ENCODE measurements around the gene OPCML. TPM values are rescaled to one million over a fixed set of nuclear protein-coding genes. Genes with fewer than 3 reads are reported as not detected.

The OPCML gene
- total RNA-seq, 1 experiment from 2014 or later: not detected

DNA sequence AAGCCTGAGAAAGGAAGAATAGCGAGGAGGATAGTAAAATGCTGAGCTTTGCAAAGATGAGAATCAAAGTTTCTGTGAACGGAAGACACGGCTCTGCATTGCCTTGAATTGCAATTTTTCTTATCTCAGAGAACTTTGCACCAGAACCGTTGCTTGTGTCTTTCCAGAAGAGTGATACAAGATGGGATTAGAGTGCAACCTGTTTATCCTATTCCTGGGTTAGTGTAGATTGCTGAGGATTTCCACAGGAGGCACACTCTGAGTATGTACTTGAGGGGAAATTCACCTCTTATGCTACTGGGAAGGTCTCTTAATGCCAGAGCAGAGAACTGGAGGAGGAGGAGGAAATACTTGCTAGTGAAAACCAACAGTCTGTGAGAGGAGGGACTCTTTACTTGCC is 377.5 kb downstream of the OPCML start:
- no peaks in the 10 kb centered on the region for H3K79me2 ChIP-seq (ENCODE audit: low read length)
- ATAC-seq (no peak), DNase-seq (no peak)
- no peaks in the 10 kb centered on the region for H3K36me3 ChIP-seq (ENCODE audit: low read depth, low read length)
- H3K4me1 ChIP-seq (ENCODE audit: insufficient read depth, low read length): no peaks in the 10 kb centered on the region
- peaks cover 6% of the 10 kb centered on the region; the same call in 1 of the 2 replicates for H3K9me3 ChIP-seq (ENCODE audit: low read length)
- ChIA-PET POLR2A (ENCODE audit: unreplicated experiment) (no interaction called here), CTCF (no interaction called here)
- no peaks in the 10 kb centered on the region for H3K9me2 ChIP-seq (replicated peaks; ENCODE audit: low read length)
- H4K20me1 ChIP-seq (ENCODE audit: low read length): no peaks in the 10 kb centered on the region
- H2AFZ ChIP-seq (ENCODE audit: low read length): no peak overlapping the region
- H3K4me2 ChIP-seq (ENCODE audit: low read length): no peak overlapping the region
- no peaks in the 10 kb centered on the region for H3F3A ChIP-seq (ENCODE audit: low read length, unreplicated experiment)
- TF ChIP-seq EZH2phosphoT487 (IDR thresholded peaks at IDR 0.05; ENCODE audit: borderline replicate concordance, low read length) (no peak), EZH2 (IDR thresholded peaks at IDR 0.05; ENCODE audit: low read length, unreplicated experiment) (no peak)
- TF ChIP-seq, protein P1, sequence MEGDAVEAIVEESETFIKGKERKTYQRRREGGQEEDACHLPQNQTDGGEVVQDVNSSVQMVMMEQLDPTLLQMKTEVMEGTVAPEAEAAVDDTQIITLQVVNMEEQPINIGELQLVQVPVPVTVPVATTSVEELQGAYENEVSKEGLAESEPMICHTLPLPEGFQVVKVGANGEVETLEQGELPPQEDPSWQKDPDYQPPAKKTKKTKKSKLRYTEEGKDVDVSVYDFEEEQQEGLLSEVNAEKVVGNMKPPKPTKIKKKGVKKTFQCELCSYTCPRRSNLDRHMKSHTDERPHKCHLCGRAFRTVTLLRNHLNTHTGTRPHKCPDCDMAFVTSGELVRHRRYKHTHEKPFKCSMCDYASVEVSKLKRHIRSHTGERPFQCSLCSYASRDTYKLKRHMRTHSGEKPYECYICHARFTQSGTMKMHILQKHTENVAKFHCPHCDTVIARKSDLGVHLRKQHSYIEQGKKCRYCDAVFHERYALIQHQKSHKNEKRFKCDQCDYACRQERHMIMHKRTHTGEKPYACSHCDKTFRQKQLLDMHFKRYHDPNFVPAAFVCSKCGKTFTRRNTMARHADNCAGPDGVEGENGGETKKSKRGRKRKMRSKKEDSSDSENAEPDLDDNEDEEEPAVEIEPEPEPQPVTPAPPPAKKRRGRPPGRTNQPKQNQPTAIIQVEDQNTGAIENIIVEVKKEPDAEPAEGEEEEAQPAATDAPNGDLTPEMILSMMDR (conservative IDR thresholded peaks at IDR 0.05; ENCODE audit: low read depth, low read length): no peak
- H3K9ac ChIP-seq (ENCODE audit: low read length): no peak overlapping the region
- intact Hi-C loops (cut with micrococcal nuclease): no loop called here
- H3K27me3 ChIP-seq (ENCODE audit: low read length): peaks cover 39% of the 10 kb centered on the region; the same call in 1 of the 2 replicates
- H3K4me3 ChIP-seq (ENCODE audit: low read length): no peak overlapping the region
- H3K27ac ChIP-seq (ENCODE audit: low read length): no peak overlapping the region
- BruUV-seq (replicated peaks): no TSS peak

DNA sequence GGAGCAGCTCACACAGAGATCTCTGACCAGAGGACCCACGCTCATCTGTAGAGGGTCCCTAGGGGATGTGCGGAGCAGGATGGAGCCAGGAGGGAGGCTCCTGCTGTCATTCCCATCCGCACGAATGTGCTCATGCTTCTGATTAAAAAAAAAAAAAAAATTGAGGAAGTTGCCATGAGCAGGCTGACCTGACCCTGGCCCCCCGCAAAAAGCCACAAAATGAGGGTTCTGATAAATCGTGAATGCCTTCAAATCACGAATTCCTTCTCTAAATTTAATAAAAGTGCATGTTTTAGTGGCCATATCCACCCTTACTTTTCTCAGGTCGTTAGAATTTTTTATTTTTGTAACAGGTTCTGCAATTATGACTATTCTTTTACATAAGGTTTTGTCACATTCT is 378.2 kb downstream of the OPCML start:
- intact Hi-C loops (cut with micrococcal nuclease): no loop called here
- Histone ChIP-seq H3K36me3 (ENCODE audit: low read depth, low read length) (no peaks in the 10 kb centered on the region), H3K9me3 (ENCODE audit: low read length) (peaks cover 11% of the 10 kb centered on the region; the same call in 1 of the 2 replicates), H3K27me3 (ENCODE audit: low read length) (peaks cover 32% of the 10 kb centered on the region; the same call in 1 of the 2 replicates), H4K20me1 (ENCODE audit: low read length) (no peaks in the 10 kb centered on the region), H3F3A (ENCODE audit: low read length, unreplicated experiment) (no peaks in the 10 kb centered on the region), H3K27ac (ENCODE audit: low read length) (no peak overlapping the region), H2AFZ (ENCODE audit: low read length) (no peak overlapping the region), H3K9me2 (replicated peaks; ENCODE audit: low read length) (no peaks in the 10 kb centered on the region), H3K9ac (ENCODE audit: low read length) (no peak overlapping the region), H3K79me2 (ENCODE audit: low read length) (no peaks in the 10 kb centered on the region), H3K4me1 (ENCODE audit: insufficient read depth, low read length) (no peaks in the 10 kb centered on the region), H3K4me2 (ENCODE audit: low read length) (no peak overlapping the region), H3K4me3 (ENCODE audit: low read length) (no peak overlapping the region)
- ChIA-PET POLR2A (ENCODE audit: unreplicated experiment) (no interaction called here), CTCF (no interaction called here)
- TF ChIP-seq, protein P1 (conservative IDR thresholded peaks at IDR 0.05; ENCODE audit: low read depth, low read length): no peak
- TF ChIP-seq EZH2phosphoT487 (IDR thresholded peaks at IDR 0.05; ENCODE audit: borderline replicate concordance, low read length) (no peak), EZH2 (IDR thresholded peaks at IDR 0.05; ENCODE audit: low read length, unreplicated experiment) (no peak)
- BruUV-seq (replicated peaks): no TSS peak
- DNase-seq: no peak
- ATAC-seq: no peak

DNA sequence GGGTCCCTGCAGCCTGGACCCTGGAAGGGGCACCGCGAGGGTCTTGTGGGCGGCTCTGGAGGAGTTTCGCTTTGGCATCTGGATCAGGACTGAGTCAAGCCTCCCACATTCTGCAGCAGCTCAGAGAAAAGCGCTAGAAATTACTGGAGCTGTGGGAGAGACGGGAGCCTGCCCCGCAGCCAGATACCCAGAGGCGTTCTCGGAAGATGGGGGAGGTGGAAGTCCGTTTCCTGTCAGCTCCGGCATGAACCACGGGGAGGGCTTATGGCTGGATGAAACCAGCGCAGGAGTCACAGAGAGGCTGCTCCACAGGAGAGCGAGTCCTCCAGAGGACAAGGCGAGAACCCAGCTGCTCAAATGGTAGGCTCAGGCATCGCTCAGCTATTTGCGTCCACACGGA is 379.3 kb downstream of the OPCML start:
- Histone ChIP-seq H3K4me2 (ENCODE audit: low read length) (no peak overlapping the region), H3K9me2 (replicated peaks; ENCODE audit: low read length) (no peaks in the 10 kb centered on the region), H3F3A (ENCODE audit: low read length, unreplicated experiment) (no peaks in the 10 kb centered on the region), H3K36me3 (ENCODE audit: low read depth, low read length) (no peaks in the 10 kb centered on the region), H3K9ac (ENCODE audit: low read length) (no peak overlapping the region), H3K27ac (ENCODE audit: low read length) (no peak overlapping the region), H3K4me1 (ENCODE audit: insufficient read depth, low read length) (no peaks in the 10 kb centered on the region), H3K27me3 (ENCODE audit: low read length) (peaks cover 32% of the 10 kb centered on the region; the same call in 1 of the 2 replicates), H3K9me3 (ENCODE audit: low read length) (peaks cover 11% of the 10 kb centered on the region; the same call in 1 of the 2 replicates), H3K79me2 (ENCODE audit: low read length) (no peaks in the 10 kb centered on the region), H4K20me1 (ENCODE audit: low read length) (no peaks in the 10 kb centered on the region), H2AFZ (ENCODE audit: low read length) (no peak overlapping the region), H3K4me3 (ENCODE audit: low read length) (no peak overlapping the region)
- ATAC-seq (no peak), DNase-seq (no peak)
- ChIA-PET CTCF (no interaction called here), POLR2A (ENCODE audit: unreplicated experiment) (no interaction called here)
- BruUV-seq (replicated peaks): no TSS peak
- TF ChIP-seq, protein P1 (conservative IDR thresholded peaks at IDR 0.05; ENCODE audit: low read depth, low read length): no peak
- TF ChIP-seq EZH2 (IDR thresholded peaks at IDR 0.05; ENCODE audit: low read length, unreplicated experiment) (no peak), EZH2phosphoT487 (IDR thresholded peaks at IDR 0.05; ENCODE audit: borderline replicate concordance, low read length) (no peak)
- intact Hi-C loops (cut with micrococcal nuclease): no loop called here

Measured in PC-3 (cell line).